Lower leg skin (tissue), 3 donors: ENCODE data around the gene ZNF821.

Experiments
- POLR2A ChIP-seq, 2 donors: fragments of 450-650 bp; IDR thresholded peaks; one replicate each; pipeline ENCODE4 v1.6.1; 2016 to 2017; ENCODE audit warnings: antibody characterized with exemption in 2 of 2, mild to moderate bottlenecking in 1 of 2, moderate library complexity in 1 of 2
- TF ChIP-seq, protein P1 (sequence below), 3 donors: fragments of 450-650 bp; IDR thresholded peaks; one replicate each; pipeline ENCODE4 v1.5.1; 2016; ENCODE audit warnings: antibody characterized with exemption in 3 of 3, mild to moderate bottlenecking in 3 of 3, moderate library complexity in 2 of 3

DNA sequence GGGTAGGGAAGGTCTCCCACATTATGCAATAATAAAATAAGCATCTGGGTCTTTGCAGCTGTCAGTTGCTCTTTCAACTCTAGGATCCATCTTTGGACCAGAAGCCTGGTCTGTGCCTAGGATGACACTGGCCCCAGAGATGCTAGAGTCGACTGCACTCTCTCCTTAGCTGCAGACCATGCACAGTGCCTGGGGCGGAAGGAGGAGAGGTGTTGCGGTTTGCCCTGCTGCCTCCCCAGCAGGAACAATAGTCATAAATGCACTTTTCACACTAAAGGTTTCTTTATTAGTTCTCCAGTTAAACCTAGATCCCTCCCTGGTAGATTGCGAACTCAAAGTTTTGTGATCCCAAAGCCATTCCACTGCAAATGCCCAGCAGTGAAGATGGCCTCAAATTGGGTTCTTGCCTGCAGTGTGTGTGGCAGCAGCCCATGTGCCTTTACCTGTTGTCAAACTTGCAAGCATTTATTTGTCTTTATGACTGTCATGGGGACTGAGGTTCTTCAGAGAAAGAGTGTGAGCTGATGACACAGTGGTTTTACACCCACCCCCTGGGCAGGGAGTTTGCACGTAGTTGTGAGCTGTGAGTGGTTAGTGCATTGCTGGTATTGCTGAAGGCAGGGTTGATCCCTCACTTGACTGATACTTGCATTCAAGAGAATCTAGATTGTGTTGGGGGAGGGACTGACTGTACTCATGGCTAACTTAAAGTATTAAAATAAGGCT lies 27.9 kb downstream of the ZNF821 start:
- TF ChIP-seq, protein P1, sequence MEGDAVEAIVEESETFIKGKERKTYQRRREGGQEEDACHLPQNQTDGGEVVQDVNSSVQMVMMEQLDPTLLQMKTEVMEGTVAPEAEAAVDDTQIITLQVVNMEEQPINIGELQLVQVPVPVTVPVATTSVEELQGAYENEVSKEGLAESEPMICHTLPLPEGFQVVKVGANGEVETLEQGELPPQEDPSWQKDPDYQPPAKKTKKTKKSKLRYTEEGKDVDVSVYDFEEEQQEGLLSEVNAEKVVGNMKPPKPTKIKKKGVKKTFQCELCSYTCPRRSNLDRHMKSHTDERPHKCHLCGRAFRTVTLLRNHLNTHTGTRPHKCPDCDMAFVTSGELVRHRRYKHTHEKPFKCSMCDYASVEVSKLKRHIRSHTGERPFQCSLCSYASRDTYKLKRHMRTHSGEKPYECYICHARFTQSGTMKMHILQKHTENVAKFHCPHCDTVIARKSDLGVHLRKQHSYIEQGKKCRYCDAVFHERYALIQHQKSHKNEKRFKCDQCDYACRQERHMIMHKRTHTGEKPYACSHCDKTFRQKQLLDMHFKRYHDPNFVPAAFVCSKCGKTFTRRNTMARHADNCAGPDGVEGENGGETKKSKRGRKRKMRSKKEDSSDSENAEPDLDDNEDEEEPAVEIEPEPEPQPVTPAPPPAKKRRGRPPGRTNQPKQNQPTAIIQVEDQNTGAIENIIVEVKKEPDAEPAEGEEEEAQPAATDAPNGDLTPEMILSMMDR (IDR thresholded peaks at IDR 0.05): no peak
- no peak for TF ChIP-seq POLR2A (IDR thresholded peaks at IDR 0.05)
